HepG2 (cell line): ENCODE data around the gene ZBTB37. TPM values are rescaled to one million over a fixed set of nuclear protein-coding genes. Genes with fewer than 3 reads are reported as not detected.
A peak's percentile ranks its signal among the peaks of the same experiment; 100 is the strongest.

Experiments used
- CC2D1A ChIP-seq: sonication (generic); formaldehyde crosslinking; IDR thresholded peaks from 2 replicates; pipeline ENCODE4 v1.8.1; 2023; ENCODE audit warnings: mild to moderate bottlenecking, missing genetic modification reagents
- FOXM1 ChIP-seq: sonication (generic); formaldehyde crosslinking; IDR thresholded peaks from 2 replicates; pipeline ENCODE4 v1.5.0; 2020; ENCODE audit warnings: missing genetic modification reagents
- GTF3A ChIP-seq: sonication (generic); formaldehyde crosslinking; conservative IDR thresholded peaks from 2 replicates; pipeline ENCODE4 v1.4.0; 2020; ENCODE audit warnings: mild to moderate bottlenecking, missing genetic modification reagents
- HMGA1 ChIP-seq: sonication (generic); formaldehyde crosslinking; conservative IDR thresholded peaks from 2 replicates; pipeline ENCODE4 v1.4.0; 2020; ENCODE audit warnings: missing genetic modification reagents
- HOXD1 ChIP-seq: sonication (generic); formaldehyde crosslinking; IDR thresholded peaks from 2 replicates; pipeline ENCODE4 v1.5.0; 2020; ENCODE audit warnings: missing genetic modification reagents
- IKZF1 ChIP-seq: fragments of 450-650 bp; IDR thresholded peaks from 2 replicates; pipeline ENCODE4 v1.7.1; 2016
- PHF8 ChIP-seq: sonication (generic); formaldehyde crosslinking; IDR thresholded peaks from 2 replicates; pipeline ENCODE4 v1.5.0; 2020; ENCODE audit warnings: missing genetic modification reagents
- RXRB ChIP-seq: IDR thresholded peaks from 2 replicates; pipeline ENCODE4 v1.6.1; 2016; ENCODE audit warnings: borderline replicate concordance, missing genetic modification reagents, missing compliant biosample characterization
- SIX1 ChIP-seq: sonication (generic); formaldehyde crosslinking; IDR thresholded peaks from 2 replicates; pipeline ENCODE4 v1.4.0; 2020; ENCODE audit warnings: missing genetic modification reagents, borderline replicate concordance
- SMARCC2 ChIP-seq: fragments of 450-650 bp; IDR thresholded peaks from 2 replicates; pipeline ENCODE4 v1.6.1; 2017; ENCODE audit warnings: antibody characterized with exemption, mild to moderate bottlenecking
- ZBTB7A ChIP-seq: sonication (generic); formaldehyde crosslinking; IDR thresholded peaks from 2 replicates; pipeline ENCODE4 v1.8.0; 2022; ENCODE audit warnings: mild to moderate bottlenecking, missing genetic modification reagents
- ZBTB8A ChIP-seq: sonication (generic); formaldehyde crosslinking; IDR thresholded peaks from 2 replicates; pipeline ENCODE4 v1.4.0; 2020; ENCODE audit warnings: mild to moderate bottlenecking, low read depth, missing genetic modification reagents, borderline replicate concordance
- ZKSCAN8 ChIP-seq: IDR thresholded peaks from 2 replicates; pipeline ENCODE4 v1.6.1; 2016; ENCODE audit warnings: borderline replicate concordance, missing genetic modification reagents, missing compliant biosample characterization
- ZNF232 ChIP-seq: sonication (generic); formaldehyde crosslinking; IDR thresholded peaks from 2 replicates; pipeline ENCODE4 v1.4.0; 2020; ENCODE audit warnings: missing genetic modification reagents, borderline replicate concordance
- ZNF260 ChIP-seq: sonication (generic); formaldehyde crosslinking; IDR thresholded peaks from 2 replicates; pipeline ENCODE4 v1.4.0; 2020; ENCODE audit warnings: missing genetic modification reagents, low read depth, mild to moderate bottlenecking, borderline replicate concordance
- ZNF33B ChIP-seq: sonication (generic); formaldehyde crosslinking; IDR thresholded peaks from 2 replicates; pipeline ENCODE4 v1.5.1; 2020; ENCODE audit warnings: mild to moderate bottlenecking, missing genetic modification reagents
- ZNF510 ChIP-seq: sonication (generic); formaldehyde crosslinking; IDR thresholded peaks from 2 replicates; pipeline ENCODE4 v1.4.0; 2020; ENCODE audit warnings: low read depth, mild to moderate bottlenecking, missing genetic modification reagents
- ZNF530 ChIP-seq: sonication (generic); formaldehyde crosslinking; IDR thresholded peaks from 2 replicates; pipeline ENCODE4 v1.5.0; 2020; ENCODE audit warnings: low read depth, mild to moderate bottlenecking, missing genetic modification reagents
- ZNF543 ChIP-seq: sonication (generic); formaldehyde crosslinking; IDR thresholded peaks from 2 replicates; pipeline ENCODE4 v1.4.0; 2020; ENCODE audit warnings: mild to moderate bottlenecking, missing genetic modification reagents
- ZNF564 ChIP-seq: sonication (generic); formaldehyde crosslinking; IDR thresholded peaks from 2 replicates; pipeline ENCODE4 v1.8.1; 2023; ENCODE audit warnings: mild to moderate bottlenecking, missing genetic modification reagents
- ZNF83 ChIP-seq: sonication (generic); formaldehyde crosslinking; IDR thresholded peaks from 2 replicates; pipeline ENCODE4 v1.4.0; 2020; ENCODE audit warnings: missing genetic modification reagents, mild to moderate bottlenecking, borderline replicate concordance
- ZNF878 ChIP-seq: sonication (generic); formaldehyde crosslinking; IDR thresholded peaks from 2 replicates; pipeline ENCODE4 v1.8.1; 2023; ENCODE audit warnings: mild to moderate bottlenecking, missing genetic modification reagents, moderate library complexity
- polyA plus RNA-seq, 8 experiments: library from polyadenylated mRNA; depleted of rRNA in 3 of 8; stranded (reverse) in 7 of 8; unstranded in 1 of 8; fragments of >200 nt; fragmentation: Illumina TruSeq in 4 of 8; extraction: Trizol in 4 of 8; gene quantifications; 2 replicates each; pipeline versions ENCODE4 v1.2.1 to v1.2.3, GENCODE V29; 2011 to 2016; ENCODE audit warnings: low read depth in 4 of 8, missing spikeins in 1 of 8, mixed read lengths in 1 of 8; ENCODE audit not compliant: insufficient read depth in 1 of 8
- total RNA-seq, 5 experiments: library from RNA; depleted of rRNA; stranded (reverse); fragments of >200 nt; fragmentation: Illumina TruSeq; extraction: Trizol; gene quantifications; 2 replicates each; pipeline ENCODE4 v1.2.3, GENCODE V29; 2016; ENCODE audit warnings: low read depth in 1 of 5
- TF ChIP-seq, protein P1 (sequence below): sonication (generic); formaldehyde crosslinking; IDR thresholded peaks from 2 replicates; pipeline ENCODE4 v1.5.1; 2020; ENCODE audit warnings: mild to moderate bottlenecking, missing genetic modification reagents
- TF ChIP-seq, protein P2 (sequence below): sonication (generic); formaldehyde crosslinking; IDR thresholded peaks from 2 replicates; pipeline ENCODE4 v1.8.0; 2022; ENCODE audit warnings: mild to moderate bottlenecking, missing genetic modification reagents, borderline replicate concordance
- TF ChIP-seq, protein P3 (sequence below): sonication (generic); formaldehyde crosslinking; IDR thresholded peaks from 2 replicates; pipeline ENCODE4 v1.8.1; 2023; ENCODE audit warnings: mild to moderate bottlenecking, missing genetic modification reagents
- TF ChIP-seq, protein P4 (sequence below): IDR thresholded peaks from 2 replicates; pipeline ENCODE4 v1.6.1; 2016; ENCODE audit warnings: missing genetic modification reagents, missing compliant biosample characterization

The ZBTB37 gene
- total and polyA plus RNA-seq, 2 of the 13 experiments (the other 11 are each of a cell fraction or from before 2014, with no cell fraction given) = 2.6 to 7.7 TPM

DNA sequence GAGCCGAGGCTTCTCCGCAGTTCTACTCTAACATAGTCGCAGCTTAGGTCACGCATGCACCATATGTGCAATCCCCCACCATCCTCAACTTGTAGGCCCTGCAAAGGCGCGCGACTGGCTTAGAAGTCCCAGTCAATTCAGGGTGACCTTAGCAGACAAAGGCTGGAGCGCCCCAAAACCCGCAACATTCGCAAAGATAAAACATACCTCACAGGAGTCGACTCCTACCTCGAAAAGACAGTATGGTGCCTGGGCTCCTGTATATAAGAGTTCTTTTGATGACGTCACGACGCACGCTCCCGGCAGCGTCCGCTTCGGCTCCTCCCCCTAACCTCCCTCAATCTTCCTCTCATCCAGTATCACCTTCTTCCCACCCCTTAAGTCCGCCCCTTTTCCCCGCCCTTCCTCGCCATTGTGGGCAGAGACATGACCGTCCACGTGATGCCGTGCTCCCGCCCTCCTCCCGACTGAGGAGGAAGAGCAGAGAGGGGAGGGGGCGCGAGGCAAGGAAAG lies 371 bp upstream of the ZBTB37 start, which contains the start of gene GAS5 (continued):
- TF ChIP-seq, protein P1, sequence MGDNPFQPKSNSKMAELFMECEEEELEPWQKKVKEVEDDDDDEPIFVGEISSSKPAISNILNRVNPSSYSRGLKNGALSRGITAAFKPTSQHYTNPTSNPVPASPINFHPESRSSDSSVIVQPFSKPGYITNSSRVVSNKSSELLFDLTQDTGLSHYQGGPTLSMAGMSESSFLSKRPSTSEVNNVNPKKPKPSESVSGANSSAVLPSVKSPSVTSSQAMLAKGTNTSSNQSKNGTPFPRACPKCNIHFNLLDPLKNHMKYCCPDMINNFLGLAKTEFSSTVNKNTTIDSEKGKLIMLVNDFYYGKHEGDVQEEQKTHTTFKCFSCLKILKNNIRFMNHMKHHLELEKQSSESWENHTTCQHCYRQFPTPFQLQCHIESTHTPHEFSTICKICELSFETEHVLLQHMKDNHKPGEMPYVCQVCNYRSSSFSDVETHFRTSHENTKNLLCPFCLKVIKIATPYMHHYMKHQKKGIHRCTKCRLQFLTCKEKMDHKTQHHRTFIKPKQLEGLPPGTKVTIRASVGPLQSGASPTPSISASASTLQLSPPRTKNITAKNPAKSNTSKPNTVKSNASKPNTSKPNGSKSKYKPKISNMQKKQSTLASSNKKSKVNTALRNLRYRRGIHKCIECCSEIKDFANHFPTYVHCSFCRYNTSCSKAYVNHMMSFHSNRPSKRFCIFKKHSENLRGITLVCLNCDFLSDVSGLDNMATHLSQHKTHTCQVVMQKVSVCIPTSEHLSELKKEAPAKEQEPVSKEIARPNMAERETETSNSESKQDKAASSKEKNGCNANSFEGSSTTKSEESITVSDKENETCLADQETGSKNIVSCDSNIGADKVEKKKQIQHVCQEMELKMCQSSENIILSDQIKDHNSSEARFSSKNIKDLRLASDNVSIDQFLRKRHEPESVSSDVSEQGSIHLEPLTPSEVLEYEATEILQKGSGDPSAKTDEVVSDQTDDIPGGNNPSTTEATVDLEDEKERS (CRISPR knock-in tag) = peak; percentile 60
- TF ChIP-seq ZNF564 (CRISPR knock-in tag) (0 out of 2 replicates have a peak, but pooled peaks have one; percentile 6), ZNF260 (CRISPR knock-in tag) (no peak), ZNF530 (CRISPR knock-in tag) (no peak), FOXM1 (CRISPR knock-in tag) (no peak), ZNF510 (CRISPR knock-in tag) (0 out of 2 replicates have a peak, but pooled peaks have one; percentile 73), GTF3A (CRISPR knock-in tag) (no peak), IKZF1 (no peak), ZNF878 (no peak; the same call in 1 of the 2 replicates), CC2D1A (CRISPR knock-in tag) (no peak), ZKSCAN8 (peak; percentile 22; the same call in 1 of the 2 replicates), ZNF83 (CRISPR knock-in tag) (no peak), ZNF543 (CRISPR knock-in tag) (peak; percentile 77; the same call in 1 of the 2 replicates), RXRB (CRISPR knock-in tag) (peak; percentile 31; the same call in 1 of the 2 replicates), PHF8 (CRISPR knock-in tag) (peak; percentile 52; the same call in 1 of the 2 replicates), ZBTB8A (CRISPR knock-in tag) (peak; percentile 63; the same call in 1 of the 2 replicates), ZNF33B (CRISPR knock-in tag) (no peak), SIX1 (CRISPR knock-in tag) (no peak; the same call in 1 of the 2 replicates), ZNF232 (CRISPR knock-in tag) (peak; percentile 77), HOXD1 (CRISPR knock-in tag) (no peak), ZBTB7A (CRISPR knock-in tag) (no peak), HMGA1 (CRISPR knock-in tag) (no peak), SMARCC2 (no peak)
- TF ChIP-seq, protein P2, sequence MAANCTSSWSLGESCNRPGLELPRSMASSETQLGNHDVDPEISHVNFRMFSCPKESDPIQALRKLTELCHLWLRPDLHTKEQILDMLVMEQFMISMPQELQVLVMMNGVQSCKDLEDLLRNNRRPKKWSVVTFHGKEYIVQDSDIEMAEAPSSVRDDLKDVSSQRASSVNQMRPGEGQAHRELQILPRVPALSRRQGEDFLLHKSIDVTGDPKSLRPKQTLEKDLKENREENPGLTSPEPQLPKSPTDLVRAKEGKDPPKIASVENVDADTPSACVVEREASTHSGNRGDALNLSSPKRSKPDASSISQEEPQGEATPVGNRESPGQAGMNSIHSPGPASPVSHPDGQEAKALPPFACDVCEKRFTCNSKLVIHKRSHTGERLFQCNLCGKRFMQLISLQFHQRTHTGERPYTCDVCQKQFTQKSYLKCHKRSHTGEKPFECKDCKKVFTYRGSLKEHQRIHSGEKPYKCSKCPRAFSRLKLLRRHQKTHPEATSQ (CRISPR knock-in tag) = no peak
- TF ChIP-seq, protein P3, sequence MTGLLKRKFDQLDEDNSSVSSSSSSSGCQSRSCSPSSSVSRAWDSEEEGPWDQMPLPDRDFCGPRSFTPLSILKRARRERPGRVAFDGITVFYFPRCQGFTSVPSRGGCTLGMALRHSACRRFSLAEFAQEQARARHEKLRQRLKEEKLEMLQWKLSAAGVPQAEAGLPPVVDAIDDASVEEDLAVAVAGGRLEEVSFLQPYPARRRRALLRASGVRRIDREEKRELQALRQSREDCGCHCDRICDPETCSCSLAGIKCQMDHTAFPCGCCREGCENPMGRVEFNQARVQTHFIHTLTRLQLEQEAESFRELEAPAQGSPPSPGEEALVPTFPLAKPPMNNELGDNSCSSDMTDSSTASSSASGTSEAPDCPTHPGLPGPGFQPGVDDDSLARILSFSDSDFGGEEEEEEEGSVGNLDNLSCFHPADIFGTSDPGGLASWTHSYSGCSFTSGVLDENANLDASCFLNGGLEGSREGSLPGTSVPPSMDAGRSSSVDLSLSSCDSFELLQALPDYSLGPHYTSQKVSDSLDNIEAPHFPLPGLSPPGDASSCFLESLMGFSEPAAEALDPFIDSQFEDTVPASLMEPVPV = 0 out of 2 replicates have a peak, but pooled peaks have one; percentile 13
- TF ChIP-seq, protein P4, sequence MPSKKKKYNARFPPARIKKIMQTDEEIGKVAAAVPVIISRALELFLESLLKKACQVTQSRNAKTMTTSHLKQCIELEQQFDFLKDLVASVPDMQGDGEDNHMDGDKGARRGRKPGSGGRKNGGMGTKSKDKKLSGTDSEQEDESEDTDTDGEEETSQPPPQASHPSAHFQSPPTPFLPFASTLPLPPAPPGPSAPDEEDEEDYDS (CRISPR knock-in tag) = peak; percentile 99
